CD4-positive, alpha-beta T cell (primary cell): ENCODE data around the gene OR7A5. TPM values are rescaled to one million over a fixed set of nuclear protein-coding genes. Genes with fewer than 3 reads are reported as not detected.
"Not testable (repeated sequence)": the region's sequence is repeated elsewhere in the genome, so short reads cannot be mapped to it uniquely, and the experiment has no call there.

Experiments used
- ATAC-seq: fragments of 200-7000 bp; cut with Tn5 transposase; one replicate; pipeline ENCODE4 v1.10.0; 2022; ENCODE audit warnings: mild to moderate bottlenecking; ENCODE audit not compliant: poor library complexity
- CTCF ChIA-PET: fragments of 350-600 bp; sonication (Branson Sonifier 250); formaldehyde crosslinking; loops from one replicate; lab custom pipeline; 2021; ENCODE audit warnings: antibody characterized with exemption, inconsistent platforms; lab: Charles Lee
- POLR2A ChIA-PET: fragments of 350-600 bp; sonication (Branson Sonifier 250); formaldehyde crosslinking; loops from one replicate; lab custom pipeline; 2021; ENCODE audit warnings: antibody characterized with exemption, inconsistent platforms; lab: Charles Lee
- DNase-seq, 14 experiments: peaks; one replicate each; pipeline ENCODE4 v3.0.0-alpha.2; 2013 to 2020; ENCODE audit warnings: mixed read lengths in 2 of 14
- H3K27ac ChIP-seq, 2 donors: one replicate each; pipeline versions ENCODE4 v1.5.1 to v1.7.0; 2013; ENCODE audit warnings: low read length in 2 of 2, low read depth in 1 of 2, mild to moderate bottlenecking in 1 of 2
- H3K27me3 ChIP-seq, 2 experiments: 1 replicate in 1 of 2; 2 replicates in 1 of 2; pipeline versions ENCODE4 v1.6.1 to v1.7.0; 2013; ENCODE audit warnings: low read length in 2 of 2, control low read depth in 1 of 2, mild to moderate bottlenecking in 1 of 2, moderate library complexity in 1 of 2; ENCODE audit not compliant: insufficient read depth in 2 of 2, control insufficient read depth in 1 of 2
- H3K36me3 ChIP-seq: one replicate; pipeline ENCODE4 v1.6.1; 2013; ENCODE audit warnings: low read length, control low read depth; ENCODE audit not compliant: insufficient read depth
- H3K4me1 ChIP-seq: one replicate; pipeline ENCODE4 v1.6.1; 2013; ENCODE audit warnings: low read length, control low read depth; ENCODE audit not compliant: insufficient read depth
- H3K4me3 ChIP-seq: one replicate; pipeline ENCODE4 v1.5.1; 2013; ENCODE audit warnings: mild to moderate bottlenecking, low read length, moderate library complexity
- H3K9me3 ChIP-seq, 2 experiments: 1 replicate in 1 of 2; 2 replicates in 1 of 2; pipeline versions ENCODE4 v1.6.1 to v1.7.0; 2013; ENCODE audit warnings: low read length in 2 of 2, mild to moderate bottlenecking in 2 of 2, control low read depth in 1 of 2, moderate library complexity in 1 of 2; ENCODE audit not compliant: control insufficient read depth in 1 of 2, insufficient read depth in 1 of 2
- H3K27ac Mint-ChIP-seq: one replicate; pipeline ENCODE4 v1.8.0; 2020; ENCODE audit warnings: mixed read lengths
- H3K27me3 Mint-ChIP-seq: one replicate; pipeline ENCODE4 v1.8.0; 2021; ENCODE audit warnings: mixed read lengths
- H3K36me3 Mint-ChIP-seq: one replicate; pipeline ENCODE4 v1.8.0; 2021; ENCODE audit warnings: low read depth, mixed read lengths
- H3K4me1 Mint-ChIP-seq: one replicate; pipeline ENCODE4 v1.8.0; 2021; ENCODE audit warnings: low read depth, mixed read lengths
- H3K4me3 Mint-ChIP-seq: one replicate; pipeline ENCODE4 v1.8.0; 2020; ENCODE audit warnings: mild to moderate bottlenecking, mixed read lengths
- H3K9me3 Mint-ChIP-seq: one replicate; pipeline ENCODE4 v1.8.0; 2020; ENCODE audit warnings: mixed read lengths
- intact Hi-C, 2 experiments: fragments of 100-400 bp; cut with DNase I in 1 of 2; cut with micrococcal nuclease in 1 of 2; formaldehyde crosslinking; loops; one replicate each; pipeline versions ENCODE4 v1.15.1 to v1.9.0; 2023 to 2025; cut with DNase I, micrococcal nuclease
- total RNA-seq, 174 experiments: library from RNA in 2 of 174; stranded (reverse) in 2 of 174; gene quantifications; one replicate each; pipeline ENCODE4 v1.2.3 and lab custom pipeline; 2021 to 2026
- TF ChIP-seq, protein P1 (sequence below): fragments of 200-600 bp; IDR thresholded peaks from one replicate; pipeline ENCODE4 v1.8.0; 2022; ENCODE audit warnings: antibody characterized with exemption, mild to moderate bottlenecking

The OR7A5 gene
- total RNA-seq, 2 experiments from 2014 or later = not detected

GRCh38 chr19:14779151-14779550, 55.8 kb downstream of the OR7A5 start:
- TF ChIP-seq, protein P1, sequence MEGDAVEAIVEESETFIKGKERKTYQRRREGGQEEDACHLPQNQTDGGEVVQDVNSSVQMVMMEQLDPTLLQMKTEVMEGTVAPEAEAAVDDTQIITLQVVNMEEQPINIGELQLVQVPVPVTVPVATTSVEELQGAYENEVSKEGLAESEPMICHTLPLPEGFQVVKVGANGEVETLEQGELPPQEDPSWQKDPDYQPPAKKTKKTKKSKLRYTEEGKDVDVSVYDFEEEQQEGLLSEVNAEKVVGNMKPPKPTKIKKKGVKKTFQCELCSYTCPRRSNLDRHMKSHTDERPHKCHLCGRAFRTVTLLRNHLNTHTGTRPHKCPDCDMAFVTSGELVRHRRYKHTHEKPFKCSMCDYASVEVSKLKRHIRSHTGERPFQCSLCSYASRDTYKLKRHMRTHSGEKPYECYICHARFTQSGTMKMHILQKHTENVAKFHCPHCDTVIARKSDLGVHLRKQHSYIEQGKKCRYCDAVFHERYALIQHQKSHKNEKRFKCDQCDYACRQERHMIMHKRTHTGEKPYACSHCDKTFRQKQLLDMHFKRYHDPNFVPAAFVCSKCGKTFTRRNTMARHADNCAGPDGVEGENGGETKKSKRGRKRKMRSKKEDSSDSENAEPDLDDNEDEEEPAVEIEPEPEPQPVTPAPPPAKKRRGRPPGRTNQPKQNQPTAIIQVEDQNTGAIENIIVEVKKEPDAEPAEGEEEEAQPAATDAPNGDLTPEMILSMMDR = no peak
- POLR2A ChIA-PET = no interaction called here
- ATAC-seq = no peak
- Histone ChIP-seq H3K4me1 (peaks cover 17% of the 10 kb centered on the region), H3K4me3 (no peak overlapping the region), H3K9me3 (peaks cover 0 to 3% of the 10 kb centered on the region in 2 experiments), H3K27me3 (peaks cover 25 to 32% of the 10 kb centered on the region in 2 experiments), H3K27ac (no peak overlapping the region), H3K36me3 (no peaks in the 10 kb centered on the region)
- Mint-ChIP-seq H3K36me3 (no peaks in the 10 kb centered on the region), H3K9me3 (no peaks in the 10 kb centered on the region), H3K4me1 (peaks cover 12% of the 10 kb centered on the region), H3K4me3 (no peak overlapping the region), H3K27me3 (peaks cover 49% of the 10 kb centered on the region), H3K27ac (no peak overlapping the region)
- DNase-seq = no peak
- intact Hi-C loops = no loop called here
- CTCF ChIA-PET = no interaction called here

GRCh38 chr19:14778110-14778845, 56.7 kb downstream of the OR7A5 start, which contains the start of gene ADGRE2:
ADGRE2 (minus strand) TSS chr19:14778560; CDS start chr19:14776756, 1,804 bp downstream.
- H3K27ac ChIP-seq, H3K27ac Mint-ChIP-seq, CTCF ChIA-PET, intact Hi-C loops, H3K9me3 Mint-ChIP-seq, POLR2A ChIA-PET, H3K9me3 ChIP-seq, DNase-seq, H3K36me3 Mint-ChIP-seq, ATAC-seq, H3K4me3 ChIP-seq, H3K36me3 ChIP-seq, H3K4me3 Mint-ChIP-seq: not testable (repeated sequence)
- H3K27me3 ChIP-seq = peaks cover 25 to 31% of the 10 kb centered on the region in 2 experiments
- Mint-ChIP-seq H3K4me1 (peaks cover 12% of the 10 kb centered on the region), H3K27me3 (peaks cover 56% of the 10 kb centered on the region)
- H3K4me1 ChIP-seq = peaks cover 17% of the 10 kb centered on the region

DNA sequence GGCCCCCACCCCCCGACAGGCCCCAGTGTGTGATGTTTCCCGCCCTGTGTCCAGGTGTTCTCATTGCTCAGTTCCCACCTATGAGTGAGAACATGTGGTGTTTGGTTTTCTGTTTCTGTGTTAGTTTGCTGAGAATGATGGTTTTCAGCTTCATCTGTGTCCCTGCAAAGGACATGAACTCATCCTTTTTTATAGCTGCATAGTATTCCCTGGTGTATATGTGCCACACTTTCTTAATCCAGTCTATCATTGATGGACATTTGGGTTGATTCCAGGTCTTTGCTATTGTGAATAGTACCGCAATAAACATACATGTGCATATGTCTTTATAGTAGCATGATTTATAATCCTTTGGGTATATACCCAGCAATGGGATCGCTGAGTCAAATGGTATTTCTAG, 57.3 kb downstream of the OR7A5 start:
- ATAC-seq, H3K4me3 ChIP-seq, CTCF ChIA-PET, intact Hi-C loops, H3K27ac ChIP-seq, H3K36me3 Mint-ChIP-seq, POLR2A ChIA-PET, DNase-seq, H3K36me3 ChIP-seq, H3K27ac Mint-ChIP-seq, H3K4me3 Mint-ChIP-seq, H3K9me3 ChIP-seq, H3K9me3 Mint-ChIP-seq: not testable (repeated sequence)
- Mint-ChIP-seq H3K27me3 (peaks cover 50% of the 10 kb centered on the region), H3K4me1 (peaks cover 12% of the 10 kb centered on the region)
- H3K4me1 ChIP-seq = peaks cover 17% of the 10 kb centered on the region
- H3K27me3 ChIP-seq = peaks cover 25 to 28% of the 10 kb centered on the region in 2 experiments

Other genes starting within 250 kb of the OR7A5 start
- gene ADGRE3, start 160.3 kb downstream of the OR7A5 start, total RNA-seq = not detected
- gene ZNF333, start 145.1 kb downstream of the OR7A5 start, total RNA-seq = 10 to 100 TPM; 15.5 to 17.6 TPM
- 1 to 10 TPM; 3.0 to 3.8 TPM for gene ADGRE2, start 56.6 kb downstream of the OR7A5 start, total RNA-seq
- gene OR7C1, start within 50 bp of the OR7A5 start, total RNA-seq = not detected
- not detected for gene OR7A10, start 13.7 kb upstream of the OR7A5 start, total RNA-seq
- not detected for gene OR7A17, start 50.9 kb upstream of the OR7A5 start, total RNA-seq
- not detected for gene OR7C2, start 106.3 kb upstream of the OR7A5 start, total RNA-seq
- gene SLC1A6, start 144.7 kb upstream of the OR7A5 start, total RNA-seq = not detected
- gene CASP14, start 214.3 kb upstream of the OR7A5 start, total RNA-seq = not detected
- gene OR1I1, start 247.0 kb upstream of the OR7A5 start, total RNA-seq = not detected